ENCODE results near the gene PKM. TPM values are rescaled to one million over a fixed set of nuclear protein-coding genes. Genes with fewer than 3 reads are reported as not detected.
A peak's percentile ranks its signal among the peaks of the same experiment; 100 is the strongest.

PKM gene
- polyA plus RNA-seq, 1 experiment = 2,533 TPM

- POLR2A ChIA-PET = no interaction called here
Observed at GRCh38 chr15:72197041-72197459, 33.9 kb downstream of the PKM start.

DNA sequence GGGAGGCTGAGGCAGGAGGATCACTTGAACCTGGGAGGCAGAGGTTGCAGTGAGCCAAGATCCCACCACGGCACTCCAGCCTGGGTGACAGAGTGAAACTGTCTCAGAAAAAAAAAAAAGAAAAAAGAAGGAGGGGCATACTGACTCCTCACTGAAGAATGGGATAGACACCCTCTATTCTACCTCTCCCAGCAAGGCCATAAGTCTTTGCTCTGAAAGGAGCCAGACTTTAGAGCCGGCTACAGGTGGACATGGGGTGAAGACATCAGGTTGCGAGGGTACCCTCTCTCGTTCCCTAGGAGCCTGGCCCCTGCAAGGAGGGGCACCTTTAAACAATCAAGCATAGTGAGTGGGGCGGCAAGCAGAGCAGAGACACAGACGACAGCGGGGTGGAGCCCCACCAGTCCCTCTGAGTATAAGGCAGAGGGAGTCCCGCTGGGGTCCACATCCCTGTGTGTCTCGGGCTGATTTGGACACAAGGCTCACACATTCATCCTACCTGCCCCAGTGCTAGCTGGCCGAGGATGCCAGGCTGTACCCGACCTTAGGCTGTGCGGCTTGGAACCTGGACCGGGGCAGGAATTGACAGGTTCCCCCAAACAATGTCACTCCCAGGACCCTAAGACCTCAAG, 34.5 kb downstream of the PKM start:
- ChIA-PET CTCF (interaction anchor here (1.6 kb wide), 1 partner anchor 31 kb away, joined by 4 read pairs; no protein-coding TSS in a partner anchor), POLR2A (no interaction called here)
- no peak overlapping the region for H3K4me3 ChIP-seq (ENCODE audit: low read depth, low read length)
- DNase-seq (ENCODE audit: low read depth) = no peak
- TF ChIP-seq CTCF (IDR thresholded peaks at IDR 0.05; ENCODE audit: insufficient read depth, low read depth, low read length) = no peak
- no peaks in the 10 kb centered on the region for H3K27me3 ChIP-seq (ENCODE audit: control insufficient read depth, insufficient read depth, low read length)
- H3K36me3 ChIP-seq (ENCODE audit: control insufficient read depth, insufficient read depth, low read length) = peaks cover 29% of the 10 kb centered on the region

More at GRCh38 chr15:72197041-72197459, 33.9 kb downstream of the PKM start:
- TF ChIP-seq CTCF (IDR thresholded peaks at IDR 0.05; ENCODE audit: insufficient read depth, low read depth, low read length) = no peak
- CTCF ChIA-PET = interaction anchor here (1.6 kb wide), 1 partner anchor 30 kb away, joined by 4 read pairs; no protein-coding TSS in a partner anchor
- peak overlapping the region; percentile 13; the same call in 1 of the 2 replicates for H3K4me3 ChIP-seq (ENCODE audit: low read depth, low read length)
- no peak for DNase-seq (ENCODE audit: low read depth)
- H3K27me3 ChIP-seq (ENCODE audit: control insufficient read depth, insufficient read depth, low read length) = no peaks in the 10 kb centered on the region
- H3K36me3 ChIP-seq (ENCODE audit: control insufficient read depth, insufficient read depth, low read length) = peaks cover 32% of the 10 kb centered on the region

DNA sequence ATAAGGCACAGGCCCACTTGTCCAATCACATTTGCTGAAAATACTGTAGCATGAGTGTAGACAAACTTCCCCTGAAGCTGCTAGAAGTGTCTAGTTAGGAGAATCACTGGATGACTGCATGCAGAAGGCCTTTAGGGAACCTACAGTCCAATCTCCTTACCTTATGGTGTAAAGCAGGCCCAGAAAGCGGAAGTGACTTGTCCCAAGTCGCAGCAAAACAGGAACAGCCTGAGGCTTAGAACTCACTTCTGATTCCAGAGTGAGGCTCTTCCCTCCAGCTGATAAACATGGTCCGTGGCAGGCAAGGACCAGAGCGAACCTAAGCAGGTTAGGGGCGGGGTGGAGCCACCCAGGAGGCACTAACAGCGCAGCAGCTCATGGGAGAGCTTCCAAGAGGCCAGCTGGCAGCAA, 35.9 kb downstream of the PKM start:
- Histone ChIP-seq H3K4me3 (ENCODE audit: low read depth, low read length) (no peak overlapping the region), H3K36me3 (ENCODE audit: control insufficient read depth, insufficient read depth, low read length) (peaks cover 16% of the 10 kb centered on the region), H3K27me3 (ENCODE audit: control insufficient read depth, insufficient read depth, low read length) (no peaks in the 10 kb centered on the region)
- CTCF ChIA-PET = no interaction called here
- no peak for TF ChIP-seq CTCF (IDR thresholded peaks at IDR 0.05; ENCODE audit: insufficient read depth, low read depth, low read length)
- POLR2A ChIA-PET = no interaction called here
- DNase-seq (ENCODE audit: low read depth) = no peak

DNA sequence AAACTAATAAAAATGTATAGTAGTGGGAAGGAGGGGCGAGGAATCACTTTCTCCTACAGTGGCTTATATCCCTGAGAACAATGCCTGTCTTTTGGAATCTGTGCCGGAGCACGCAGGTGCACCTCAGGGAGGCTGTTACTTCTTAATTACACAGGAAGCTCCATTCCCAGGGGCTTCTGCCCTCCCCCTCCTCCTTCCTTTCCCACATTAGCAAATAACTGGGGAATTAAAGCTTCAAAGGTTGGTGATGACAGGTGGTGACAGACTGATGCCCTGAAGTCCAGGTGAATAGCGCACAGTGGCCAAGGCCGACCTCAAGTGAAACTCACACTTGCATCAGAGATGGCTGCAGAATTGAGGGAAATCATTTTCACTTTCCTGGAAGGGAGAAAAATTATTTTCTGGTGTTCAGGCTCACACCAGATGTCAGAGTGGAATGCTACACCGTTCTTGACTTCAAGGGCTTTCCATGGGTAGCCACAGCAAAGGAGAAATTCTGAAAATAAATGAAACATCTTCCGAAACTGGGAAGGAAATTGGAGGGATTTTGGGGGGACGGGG, 37.1 kb downstream of the PKM start:
- peaks cover 5% of the 10 kb centered on the region for H3K36me3 ChIP-seq (ENCODE audit: control insufficient read depth, insufficient read depth, low read length)
- no peak for TF ChIP-seq CTCF (IDR thresholded peaks at IDR 0.05; ENCODE audit: insufficient read depth, low read depth, low read length)
- CTCF ChIA-PET = interaction anchor here (0.6 kb wide), 2 partner anchors 31 to 33 kb away, joined by 3 read pairs; no protein-coding TSS in a partner anchor
- H3K4me3 ChIP-seq (ENCODE audit: low read depth, low read length) = no peak overlapping the region
- no peaks in the 10 kb centered on the region for H3K27me3 ChIP-seq (ENCODE audit: control insufficient read depth, insufficient read depth, low read length)
- POLR2A ChIA-PET = no interaction called here
- DNase-seq (ENCODE audit: low read depth) = no peak

GRCh38 chr15:72192416-72192815, 38.6 kb downstream of the PKM start:
- Histone ChIP-seq H3K36me3 (ENCODE audit: control insufficient read depth, insufficient read depth, low read length) (no peaks in the 10 kb centered on the region), H3K4me3 (ENCODE audit: low read depth, low read length) (no peak overlapping the region), H3K27me3 (ENCODE audit: control insufficient read depth, insufficient read depth, low read length) (no peaks in the 10 kb centered on the region)
- no peak for TF ChIP-seq CTCF (IDR thresholded peaks at IDR 0.05; ENCODE audit: insufficient read depth, low read depth, low read length)
- POLR2A ChIA-PET = no interaction called here
- no peak for DNase-seq (ENCODE audit: low read depth)
- CTCF ChIA-PET = interaction anchor here (1.4 kb wide), 1 partner anchor 8 kb away, joined by 3 read pairs; no protein-coding TSS in a partner anchor

Data from BJ (cell line).